ENCODE measurements around the gene ZBTB7C. TPM values are rescaled to one million over a fixed set of nuclear protein-coding genes. Genes with fewer than 3 reads are reported as not detected.

ZBTB7C gene
- total RNA-seq, 4 donors from 2014 or later = 38.2 to 92.3 (median 52.4) TPM

GRCh38 chr18:48405978-48406377 is 3.2 kb downstream of the ZBTB7C start:
- Histone ChIP-seq H3K4me3 (no peak overlapping the region), H3K27ac (peak overlapping the region in 1 of 4 donors; percentile 3), H3K4me1 (peaks cover 20 to 61% (median 42%) of the 10 kb centered on the region in 3 donors), H3K27me3 (peaks cover 0 to 25% (median 0%) of the 10 kb centered on the region in 4 donors), H3K36me3 (no peaks in the 10 kb centered on the region), H3K9me3 (no peaks in the 10 kb centered on the region)
- TF ChIP-seq POLR2A (IDR thresholded peaks at IDR 0.05) = no peak
- TF ChIP-seq CTCF (IDR thresholded peaks at IDR 0.05) = no peak
- no peak for DNase-seq
- WGBS, 2 donors = 77 to 80% methylated on average over 1 to 4 of the region's 6 CpGs
- intact Hi-C loops (cut with DNase I) = no loop called here

- Histone ChIP-seq H3K4me3 (no peak overlapping the region), H3K9me3 (no peaks in the 10 kb centered on the region), H3K36me3 (no peaks in the 10 kb centered on the region), H3K4me1 (peaks cover 14 to 54% (median 38%) of the 10 kb centered on the region in 3 donors), H3K27me3 (peaks cover 0 to 25% (median 0%) of the 10 kb centered on the region in 4 donors), H3K27ac (peak overlapping the region in 1 of 4 donors; percentile 10)
- TF ChIP-seq CTCF (IDR thresholded peaks at IDR 0.05) (no peak), POLR2A (IDR thresholded peaks at IDR 0.05) (no peak)
- intact Hi-C loops (cut with DNase I) = no loop called here
- WGBS, 2 donors = 32 to 33% methylated on average over 7 to 8 of the region's 8 CpGs
- no peak for DNase-seq
Measured at GRCh38 chr18:48404716-48405507, 4.3 kb downstream of the ZBTB7C start.

GRCh38 chr18:48402953-48403352 is 6.2 kb downstream of the ZBTB7C start:
- Histone ChIP-seq H3K36me3 (no peaks in the 10 kb centered on the region), H3K27ac (peak overlapping the region in 1 of 4 donors; percentile 9), H3K27me3 (peaks cover 0 to 9% (median 0%) of the 10 kb centered on the region in 4 donors), H3K9me3 (no peaks in the 10 kb centered on the region), H3K4me1 (peaks cover 7 to 52% (median 35%) of the 10 kb centered on the region in 3 donors), H3K4me3 (no peak overlapping the region)
- WGBS, 2 donors = 50 to 100% methylated on average over 1 of the region's 1 CpG
- no peak for DNase-seq
- TF ChIP-seq POLR2A (IDR thresholded peaks at IDR 0.05) (no peak), CTCF (IDR thresholded peaks at IDR 0.05) (no peak)
- intact Hi-C loops (cut with DNase I) = no loop called here

- no peak for TF ChIP-seq CTCF (IDR thresholded peaks at IDR 0.05)
- TF ChIP-seq POLR2A (IDR thresholded peaks at IDR 0.05) = no peak
- no peak overlapping the region for H3K27ac ChIP-seq
- peaks cover 0 to 28% (median 9%) of the 10 kb centered on the region in 3 donors for H3K4me1 ChIP-seq
- H3K27me3 ChIP-seq = no peaks in the 10 kb centered on the region
- 74 to 78% methylated on average over 8 to 9 of the region's 9 CpGs for WGBS, 2 donors
- DNase-seq = no peak
- intact Hi-C loops (cut with DNase I) = no loop called here
- no peaks in the 10 kb centered on the region for H3K9me3 ChIP-seq
- H3K4me3 ChIP-seq = no peak overlapping the region
- H3K36me3 ChIP-seq = no peaks in the 10 kb centered on the region
Measured at GRCh38 chr18:48399303-48400075, 9.7 kb downstream of the ZBTB7C start.

- DNase-seq = no peak
- WGBS, 2 donors = 100% methylated on average over 1 of the region's 4 CpGs
- TF ChIP-seq POLR2A (IDR thresholded peaks at IDR 0.05) (no peak), CTCF (IDR thresholded peaks at IDR 0.05) (no peak)
- H3K36me3 ChIP-seq = no peaks in the 10 kb centered on the region
- H3K4me1 ChIP-seq = peaks cover 0 to 32% (median 15%) of the 10 kb centered on the region in 3 donors
- intact Hi-C loops (cut with DNase I) = no loop called here
- no peak overlapping the region for H3K27ac ChIP-seq
- H3K4me3 ChIP-seq = no peak overlapping the region
- no peaks in the 10 kb centered on the region for H3K9me3 ChIP-seq
- peaks cover 0 to 4% (median 0%) of the 10 kb centered on the region in 4 donors for H3K27me3 ChIP-seq
Measured at GRCh38 chr18:48398074-48398473, 11.1 kb downstream of the ZBTB7C start.

Measured in esophagus squamous epithelium (tissue), 5 donors.